HepG2 (cell line): ENCODE data around the gene KRT34. TPM values are rescaled to one million over a fixed set of nuclear protein-coding genes. Genes with fewer than 3 reads are reported as not detected.
"Not testable (repeated sequence)": the region's sequence is repeated elsewhere in the genome, so short reads cannot be mapped to it uniquely, and the experiment has no call there.

Experiments
- ATAC-seq: fragments of 200-7000 bp; cut with Tn5 transposase; 3 replicates; pipeline ENCODE4 v1.9.1; 2020; ENCODE audit warnings: mild to moderate bottlenecking, moderate library complexity
- BruUV-seq: library from RNA; stranded (reverse); fragments of 400-500 nt; replicated peaks from 2 replicates; lab custom pipeline; 2021; lab: Mats Ljungman, UMichigan
- CTCF ChIA-PET: fragments of 300-600 bp; formaldehyde crosslinking; extraction: SDS; loops from one replicate; lab custom pipeline; 2021; ENCODE audit warnings: low total read pairs, inconsistent platforms, low intra/inter-chr PET ratio; lab: Yijun Ruan, JAX
- POLR2A ChIA-PET: fragments of 350-600 bp; sonication (Branson Sonifier 250); formaldehyde crosslinking; loops from one replicate; lab custom pipeline; 2020; ENCODE audit warnings: antibody characterized with exemption, inconsistent platforms; lab: Yijun Ruan, JAX
- DNase-seq: peaks from one replicate; pipeline ENCODE4 v3.0.0-alpha.2; 2015; ENCODE audit warnings: low spot score
- FAIRE-seq: peaks from 3 replicates; lab custom pipeline; 2011; peaks lifted over from hg19 to GRCh38; lab: Jason Lieb, UNC
- H2AFZ ChIP-seq: one replicate; pipeline ENCODE4 v1.6.1; 2011; ENCODE audit warnings: low read length, inconsistent platforms
- H3K27ac ChIP-seq: fragments of 300-600 bp; 3 replicates; pipeline ENCODE4 v1.8.0; 2011; ENCODE audit warnings: mixed run types, mild to moderate bottlenecking, mixed read lengths, low read length, inconsistent platforms; ENCODE audit not compliant: insufficient read depth; ENCODE audit errors: extremely low read length
- H3K27me3 ChIP-seq, 2 experiments: fragments of 200-600 bp in 1 of 2; 2 replicates in 1 of 2; 3 replicates in 1 of 2; pipeline versions ENCODE4 v1.6.0 to v1.8.0; 2011; ENCODE audit warnings: low read length in 2 of 2, mild to moderate bottlenecking in 2 of 2, moderate library complexity in 2 of 2, inconsistent platforms in 1 of 2; ENCODE audit not compliant: insufficient read depth in 2 of 2, control insufficient read depth in 1 of 2
- H3K36me3 ChIP-seq, 2 experiments: fragments of 200-600 bp in 1 of 2; replicated peaks in 1 of 2; 2 replicates in 1 of 2; 3 replicates in 1 of 2; pipeline versions ENCODE4 v1.5.1 to v1.8.0; 2011; ENCODE audit warnings: low read length in 2 of 2, inconsistent platforms in 1 of 2; ENCODE audit not compliant: insufficient read depth in 2 of 2, control insufficient read depth in 1 of 2
- H3K4me1 ChIP-seq: 2 replicates; pipeline ENCODE4 v1.5.1; 2012; ENCODE audit warnings: low read length, inconsistent platforms; ENCODE audit not compliant: insufficient read depth
- H3K4me2 ChIP-seq: 2 replicates; pipeline ENCODE4 v1.6.0; 2011; ENCODE audit warnings: low read depth, low read length, inconsistent platforms
- H3K4me3 ChIP-seq, 3 experiments: fragments of 200-600 bp in 1 of 3; sonication (generic), shearing (Covaris generic) in 1 of 3; replicated peaks in 1 of 3; 2 replicates each; pipeline ENCODE4 v1.5.1; 2011 to 2016; ENCODE audit warnings: low read length in 3 of 3, inconsistent platforms in 2 of 3, low read depth in 2 of 3, mild to moderate bottlenecking in 2 of 3, control low read depth in 1 of 3, mixed read lengths in 1 of 3; ENCODE audit not compliant: insufficient read depth in 1 of 3
- H3K79me2 ChIP-seq: one replicate; pipeline ENCODE4 v1.6.1; 2011; ENCODE audit warnings: low read length, inconsistent platforms; ENCODE audit not compliant: insufficient read depth
- H3K9ac ChIP-seq: 2 replicates; pipeline ENCODE4 v1.6.0; 2011; ENCODE audit warnings: mild to moderate bottlenecking, low read depth, low read length, inconsistent platforms; ENCODE audit not compliant: insufficient read depth
- H3K9me3 ChIP-seq: 2 replicates; pipeline ENCODE4 v1.5.1; 2012; ENCODE audit warnings: mild to moderate bottlenecking, low read length
- H4K20me1 ChIP-seq: 2 replicates; pipeline ENCODE4 v1.6.0; 2011; ENCODE audit warnings: inconsistent platforms, mild to moderate bottlenecking, low read length, moderate library complexity; ENCODE audit not compliant: insufficient read depth
- AKNA ChIP-seq: sonication (generic); formaldehyde crosslinking; IDR thresholded peaks from 2 replicates; pipeline ENCODE4 v1.4.0; 2020; ENCODE audit warnings: missing genetic modification reagents, borderline replicate concordance
- HOXD1 ChIP-seq: sonication (generic); formaldehyde crosslinking; IDR thresholded peaks from 2 replicates; pipeline ENCODE4 v1.5.0; 2020; ENCODE audit warnings: missing genetic modification reagents
- ISX ChIP-seq: sonication (generic); formaldehyde crosslinking; conservative IDR thresholded peaks from 2 replicates; pipeline ENCODE4 v1.5.0; 2020; ENCODE audit warnings: missing genetic modification reagents
- PLRG1 ChIP-seq: fragments of 450-650 bp; conservative IDR thresholded peaks from 2 replicates; pipeline ENCODE4 v1.6.1; 2016
- ZBTB21 ChIP-seq: sonication (generic); formaldehyde crosslinking; IDR thresholded peaks from 2 replicates; pipeline ENCODE4 v1.4.0; 2020; ENCODE audit warnings: missing genetic modification reagents
- ZFP36 ChIP-seq: fragments of 150-350 bp; IDR thresholded peaks from 2 replicates; pipeline ENCODE4 v1.6.1; 2018; ENCODE audit warnings: borderline replicate concordance, low read length, low read depth; ENCODE audit not compliant: partially characterized antibody
- WGBS: methylation state at CpG from one replicate; pipeline ENCODE4 v1.1.6; 2017; ENCODE audit warnings: low lambda C conversion rate; 5-methylcytosine and 5-hydroxymethylcytosine counted together
- in situ Hi-C: cut with HindIII; loops from 2 replicates; pipeline ENCODE4 v1.10.0; 2017; ENCODE audit warnings: low pct_unique_long_range_greater_than_20kb; ENCODE audit not compliant: extremely low pct_ligation_motif_present
- intact Hi-C: fragments of 100-400 bp; cut with micrococcal nuclease; formaldehyde crosslinking; loops from one replicate; pipeline ENCODE4 v1.10.0; 2022; ENCODE audit not compliant: unreplicated experiment
- polyA plus RNA-seq, 8 experiments: library from polyadenylated mRNA; depleted of rRNA in 3 of 8; stranded (reverse) in 7 of 8; unstranded in 1 of 8; fragments of >200 nt; fragmentation: Illumina TruSeq in 4 of 8; extraction: Trizol in 4 of 8; gene quantifications; 2 replicates each; pipeline versions ENCODE4 v1.2.1 to v1.2.3, GENCODE V29; 2011 to 2016; ENCODE audit warnings: low read depth in 4 of 8, missing spikeins in 1 of 8, mixed read lengths in 1 of 8; ENCODE audit not compliant: insufficient read depth in 1 of 8
- total RNA-seq, 5 experiments: library from RNA; depleted of rRNA; stranded (reverse); fragments of >200 nt; fragmentation: Illumina TruSeq; extraction: Trizol; gene quantifications; 2 replicates each; pipeline ENCODE4 v1.2.3, GENCODE V29; 2016; ENCODE audit warnings: low read depth in 1 of 5

Gene KRT34
- total and polyA plus RNA-seq, 2 of the 13 experiments (the other 11 are each of a cell fraction or from before 2014, with no cell fraction given): not detected

DNA sequence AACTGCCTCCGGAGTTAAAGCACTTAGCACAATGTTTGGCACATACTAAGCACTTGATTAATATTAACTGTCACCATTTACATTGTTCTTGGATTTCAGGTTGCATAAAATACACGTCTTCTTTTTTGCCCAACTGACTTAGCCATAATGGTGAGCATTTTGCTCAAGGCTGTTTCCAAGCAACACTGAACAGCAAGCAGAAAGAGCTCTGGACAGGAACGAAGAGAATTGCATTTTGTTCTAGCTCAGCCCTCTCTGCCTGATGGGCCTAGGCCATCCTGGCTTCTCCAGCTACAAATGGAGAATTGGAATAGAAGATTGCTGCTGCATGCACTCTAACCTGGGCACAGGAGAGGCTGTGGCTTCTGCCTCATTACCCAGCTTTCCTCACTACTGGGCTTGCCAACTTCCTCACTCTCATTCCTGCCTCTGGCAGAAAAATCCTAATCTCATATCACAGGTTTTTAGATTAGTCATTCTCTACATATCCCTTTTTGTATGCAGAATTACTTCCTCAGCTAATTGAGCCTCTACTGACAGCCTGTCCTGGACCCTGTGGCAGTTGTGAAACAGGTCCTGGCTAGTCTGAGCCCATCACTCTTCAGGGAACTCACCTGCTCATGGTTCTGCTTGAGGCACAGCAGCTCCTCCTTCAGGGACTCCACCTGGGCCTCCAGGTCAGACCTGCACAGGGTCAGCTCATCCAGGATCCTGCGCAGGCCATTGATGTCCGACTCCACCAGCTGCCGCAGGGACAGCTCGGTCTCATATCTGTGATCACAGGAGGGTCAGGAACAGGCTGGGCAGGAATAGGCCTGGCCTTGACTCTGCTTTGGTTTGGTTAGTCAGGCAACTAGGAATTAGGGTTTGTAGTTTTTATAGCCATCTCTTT, 34.0 kb downstream of the KRT34 start (continued):
- TF ChIP-seq AKNA (CRISPR knock-in tag): no peak
- TF ChIP-seq ISX: no peak
- TF ChIP-seq ZFP36: no peak
- no peak for TF ChIP-seq ZBTB21
- TF ChIP-seq HOXD1 (CRISPR knock-in tag): no peak
- no peak for TF ChIP-seq PLRG1

GRCh38 chr17:41346421-41346820, 35.7 kb downstream of the KRT34 start:
- not testable (repeated sequence) for FAIRE-seq

More at GRCh38 chr17:41346421-41346820, 35.7 kb downstream of the KRT34 start:
- in situ Hi-C loops, POLR2A ChIA-PET, H4K20me1 ChIP-seq, H2AFZ ChIP-seq, DNase-seq, H3K27me3 ChIP-seq, H3K79me2 ChIP-seq, H3K4me2 ChIP-seq, H3K27ac ChIP-seq, H3K9ac ChIP-seq, CTCF ChIA-PET, H3K36me3 ChIP-seq, H3K4me1 ChIP-seq, H3K4me3 ChIP-seq, intact Hi-C loops, BruUV-seq, ATAC-seq: not testable (repeated sequence)
- peaks cover 11% of the 10 kb centered on the region; the same call in 1 of the 2 replicates for H3K9me3 ChIP-seq
- 66% methylated on average over 14 of the region's 16 CpGs for WGBS
